ENCODE measurements around the gene DDX56.

DDX56 gene, protein sequence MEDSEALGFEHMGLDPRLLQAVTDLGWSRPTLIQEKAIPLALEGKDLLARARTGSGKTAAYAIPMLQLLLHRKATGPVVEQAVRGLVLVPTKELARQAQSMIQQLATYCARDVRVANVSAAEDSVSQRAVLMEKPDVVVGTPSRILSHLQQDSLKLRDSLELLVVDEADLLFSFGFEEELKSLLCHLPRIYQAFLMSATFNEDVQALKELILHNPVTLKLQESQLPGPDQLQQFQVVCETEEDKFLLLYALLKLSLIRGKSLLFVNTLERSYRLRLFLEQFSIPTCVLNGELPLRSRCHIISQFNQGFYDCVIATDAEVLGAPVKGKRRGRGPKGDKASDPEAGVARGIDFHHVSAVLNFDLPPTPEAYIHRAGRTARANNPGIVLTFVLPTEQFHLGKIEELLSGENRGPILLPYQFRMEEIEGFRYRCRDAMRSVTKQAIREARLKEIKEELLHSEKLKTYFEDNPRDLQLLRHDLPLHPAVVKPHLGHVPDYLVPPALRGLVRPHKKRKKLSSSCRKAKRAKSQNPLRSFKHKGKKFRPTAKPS

DNA sequence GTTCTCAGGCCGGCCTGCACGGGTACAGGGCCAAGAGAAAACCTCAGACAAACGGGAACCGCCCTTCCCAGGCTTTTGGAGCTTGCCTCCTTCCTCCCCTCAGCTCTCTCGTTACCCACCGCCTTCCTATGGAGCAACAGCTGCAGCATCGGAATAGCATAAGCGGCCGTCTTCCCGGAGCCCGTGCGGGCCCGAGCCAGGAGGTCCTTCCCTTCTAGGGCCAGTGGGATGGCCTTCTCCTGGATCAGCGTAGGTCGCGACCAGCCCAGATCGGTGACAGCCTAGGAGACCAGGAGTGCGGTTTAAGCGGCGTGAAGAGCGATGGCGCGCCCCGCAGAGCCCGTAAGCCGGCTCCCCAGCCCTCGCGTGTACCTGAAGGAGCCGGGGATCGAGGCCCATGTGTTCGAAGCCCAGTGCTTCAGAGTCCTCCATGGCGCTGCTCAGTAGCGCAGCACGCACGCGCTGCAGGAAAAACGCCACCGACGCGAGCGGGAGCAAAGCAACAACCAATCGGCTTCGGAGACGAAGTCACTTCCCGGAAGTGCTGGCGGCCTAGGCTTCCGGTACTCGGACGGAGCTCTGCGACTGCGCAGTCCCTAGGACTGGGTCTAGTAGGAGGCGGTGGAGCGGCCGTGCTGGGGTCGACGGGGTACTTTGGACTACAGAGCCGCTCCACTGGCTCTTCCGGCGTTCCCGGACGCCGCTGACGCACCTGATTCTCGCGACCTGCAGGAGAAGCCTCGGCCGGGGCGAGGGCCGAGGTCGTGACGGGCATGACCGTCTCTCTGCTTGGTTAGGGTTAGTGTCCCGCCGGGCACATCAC is at the start of gene DDX56:
Gene DDX56 (minus strand): TSS at position 445 of the 823 bp plus-strand sequence. CDS start 13 bp downstream, at position 432.
- Mint-ChIP-seq H3K9me3 (no peaks in the 10 kb centered on the region), H3K36me3 (ENCODE audit: low read depth) (peaks cover 53% of the 10 kb centered on the region), H3K4me1 (ENCODE audit: low read depth) (peaks cover 36% of the 10 kb centered on the region), H3K27me3 (ENCODE audit: low read depth) (no peaks in the 10 kb centered on the region), H3K27ac (peak within 1 kb of the TSS; percentile 95), H3K4me3 (peak within 1 kb of the TSS; percentile 94)

DNA sequence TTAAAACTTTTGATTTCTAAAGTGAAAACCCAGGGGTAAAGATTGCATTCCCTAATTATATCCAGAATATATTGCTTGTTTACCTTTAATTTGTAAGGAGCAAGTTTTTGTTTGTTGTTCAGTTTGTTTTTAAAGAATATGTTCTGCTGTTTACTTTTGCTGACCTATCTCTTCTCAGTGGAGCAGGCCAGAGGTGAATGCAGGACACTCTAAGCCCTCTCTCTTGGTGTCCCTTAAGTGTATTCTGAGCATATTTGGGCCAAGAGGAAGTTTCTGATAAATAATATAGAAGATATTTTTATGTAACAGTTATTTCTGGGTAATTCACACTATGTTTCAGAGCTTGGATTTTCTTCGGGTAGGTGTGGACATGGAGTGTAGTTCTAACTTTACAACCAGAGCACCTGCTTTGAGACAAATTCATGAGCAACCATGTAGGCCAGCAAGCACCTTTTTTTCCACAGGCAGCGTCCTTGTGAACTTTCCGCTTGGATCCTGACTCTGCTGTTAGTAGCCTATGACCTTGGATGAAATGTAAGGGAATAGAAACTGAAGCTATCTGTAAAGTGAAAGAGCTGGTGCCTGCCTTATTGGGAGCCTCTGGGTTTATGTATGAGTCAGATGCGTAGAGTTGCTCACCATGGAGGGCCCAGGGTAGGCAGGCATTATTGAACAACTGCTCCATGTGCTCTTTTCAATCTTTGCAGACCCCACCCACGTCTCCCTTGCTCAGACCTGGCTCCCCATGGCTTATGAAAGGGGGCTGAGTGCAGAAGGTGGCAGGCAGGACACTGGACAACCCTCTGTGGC is 48.8 kb upstream of the DDX56 start:
- Mint-ChIP-seq H3K9me3 (no peaks in the 10 kb centered on the region), H3K36me3 (ENCODE audit: low read depth) (peaks cover 39% of the 10 kb centered on the region), H3K4me3 (peak overlapping the region; percentile 78), H3K4me1 (ENCODE audit: low read depth) (peaks cover 70% of the 10 kb centered on the region), H3K27ac (peak overlapping the region; percentile 94), H3K27me3 (ENCODE audit: low read depth) (no peaks in the 10 kb centered on the region)

DNA sequence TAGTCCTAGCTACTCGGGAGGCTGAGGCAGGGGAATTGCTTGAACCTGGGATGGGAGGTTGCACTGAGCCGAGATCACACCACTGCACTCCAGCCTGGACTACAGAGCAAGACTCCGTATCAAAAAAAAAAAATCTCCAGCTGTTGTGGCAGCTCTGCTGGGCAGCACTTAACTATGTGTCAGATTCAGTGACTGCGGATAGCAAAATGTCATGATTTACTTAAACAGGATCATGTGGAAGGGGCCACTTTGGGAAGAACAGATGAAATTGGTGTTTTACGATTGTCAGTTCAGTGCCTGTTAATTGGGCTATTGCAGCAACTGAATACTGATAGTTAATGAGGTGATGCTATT is 48.0 kb upstream of the DDX56 start:
- Mint-ChIP-seq H3K36me3 (ENCODE audit: low read depth) (peaks cover 39% of the 10 kb centered on the region), H3K27ac (no peak overlapping the region), H3K27me3 (ENCODE audit: low read depth) (no peaks in the 10 kb centered on the region), H3K4me1 (ENCODE audit: low read depth) (peaks cover 77% of the 10 kb centered on the region), H3K9me3 (no peaks in the 10 kb centered on the region), H3K4me3 (no peak overlapping the region)

DNA sequence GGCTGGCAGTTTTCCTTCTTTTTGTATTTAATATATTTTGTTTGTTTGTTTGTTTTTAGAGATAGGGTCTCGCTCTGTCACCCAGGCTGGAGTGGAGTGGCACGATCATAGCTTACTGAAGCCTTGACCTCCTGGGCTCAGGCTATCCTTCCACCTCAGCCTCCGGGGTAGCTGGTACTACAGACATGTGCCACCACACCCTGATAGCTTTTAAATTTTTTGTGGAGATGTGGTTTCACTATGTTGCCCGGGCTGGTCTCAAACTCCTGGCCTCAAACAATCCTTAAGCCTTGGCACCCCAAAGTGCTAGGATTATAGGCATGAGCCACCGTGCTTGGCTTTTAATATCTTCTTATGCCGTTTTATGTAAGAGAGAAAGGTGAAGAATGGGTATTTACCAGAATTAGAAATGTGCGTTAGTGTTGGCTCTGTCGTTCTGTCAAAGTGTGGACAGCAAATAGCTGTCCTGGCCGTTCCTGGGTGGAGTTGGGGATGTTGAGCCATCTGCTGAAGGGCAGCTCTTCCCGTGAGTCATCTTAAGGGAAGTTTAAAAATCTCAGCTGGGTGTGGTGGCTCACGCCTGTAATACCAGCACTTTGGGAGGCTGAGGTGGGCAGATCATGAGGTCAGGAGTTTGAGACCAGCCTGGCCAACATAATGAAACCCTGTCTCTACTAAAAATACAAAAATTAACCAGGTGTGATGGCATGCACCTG is 47.5 kb upstream of the DDX56 start:
- peak overlapping the region; percentile 20 for H3K27ac Mint-ChIP-seq
- H3K4me1 Mint-ChIP-seq (ENCODE audit: low read depth) = peaks cover 75% of the 10 kb centered on the region
- H3K9me3 Mint-ChIP-seq = no peaks in the 10 kb centered on the region
- H3K27me3 Mint-ChIP-seq (ENCODE audit: low read depth) = no peaks in the 10 kb centered on the region
- peaks cover 36% of the 10 kb centered on the region for H3K36me3 Mint-ChIP-seq (ENCODE audit: low read depth)
- H3K4me3 Mint-ChIP-seq = no peak overlapping the region

DNA sequence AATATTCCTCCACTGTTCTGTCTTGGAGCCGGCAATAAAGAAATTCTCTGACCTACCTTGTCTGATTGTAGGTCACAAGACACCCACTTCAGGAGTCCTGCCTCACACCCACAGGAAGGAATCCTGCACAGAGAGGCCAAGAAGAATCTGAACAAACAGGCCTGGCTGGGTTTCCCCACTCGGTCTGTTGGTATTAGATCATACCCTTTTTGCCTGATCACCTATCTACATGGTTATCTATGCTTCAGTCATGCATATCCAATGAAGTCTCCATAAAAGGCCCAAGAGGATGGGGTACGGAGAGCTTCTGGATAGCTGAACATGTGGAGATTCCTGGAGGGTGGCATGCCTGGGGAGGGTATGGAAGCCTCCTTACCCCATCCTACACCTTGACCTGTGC is 45.0 kb upstream of the DDX56 start:
- H3K9me3 Mint-ChIP-seq = no peaks in the 10 kb centered on the region
- H3K4me3 Mint-ChIP-seq = peak overlapping the region; percentile 32
- H3K4me1 Mint-ChIP-seq (ENCODE audit: low read depth) = peaks cover 69% of the 10 kb centered on the region
- peaks cover 28% of the 10 kb centered on the region for H3K36me3 Mint-ChIP-seq (ENCODE audit: low read depth)
- H3K27ac Mint-ChIP-seq = peak overlapping the region; percentile 87
- no peaks in the 10 kb centered on the region for H3K27me3 Mint-ChIP-seq (ENCODE audit: low read depth)

DNA sequence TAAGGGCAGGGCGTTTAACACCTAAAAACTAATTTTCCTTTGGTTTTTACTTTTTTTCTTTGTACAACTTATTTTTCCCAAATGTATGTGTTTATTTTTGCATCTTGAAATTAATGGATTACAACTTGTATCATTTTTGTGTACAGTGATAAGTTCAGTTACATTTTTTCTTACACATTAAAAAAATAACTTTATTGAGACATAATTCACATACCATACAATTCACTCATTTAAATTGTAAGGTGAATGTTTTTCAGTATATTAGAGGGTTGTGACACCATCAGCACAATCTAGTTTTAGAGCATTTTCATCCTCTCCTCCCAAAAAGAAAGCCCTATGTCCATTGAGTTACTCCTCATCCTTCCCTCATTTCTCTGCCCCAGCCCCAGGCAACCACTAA is 44.3 kb upstream of the DDX56 start:
- H3K4me3 Mint-ChIP-seq = peak overlapping the region; percentile 26
- H3K36me3 Mint-ChIP-seq (ENCODE audit: low read depth) = peaks cover 27% of the 10 kb centered on the region
- no peaks in the 10 kb centered on the region for H3K9me3 Mint-ChIP-seq
- H3K4me1 Mint-ChIP-seq (ENCODE audit: low read depth) = peaks cover 66% of the 10 kb centered on the region
- peak overlapping the region; percentile 87 for H3K27ac Mint-ChIP-seq
- H3K27me3 Mint-ChIP-seq (ENCODE audit: low read depth) = no peaks in the 10 kb centered on the region

DNA sequence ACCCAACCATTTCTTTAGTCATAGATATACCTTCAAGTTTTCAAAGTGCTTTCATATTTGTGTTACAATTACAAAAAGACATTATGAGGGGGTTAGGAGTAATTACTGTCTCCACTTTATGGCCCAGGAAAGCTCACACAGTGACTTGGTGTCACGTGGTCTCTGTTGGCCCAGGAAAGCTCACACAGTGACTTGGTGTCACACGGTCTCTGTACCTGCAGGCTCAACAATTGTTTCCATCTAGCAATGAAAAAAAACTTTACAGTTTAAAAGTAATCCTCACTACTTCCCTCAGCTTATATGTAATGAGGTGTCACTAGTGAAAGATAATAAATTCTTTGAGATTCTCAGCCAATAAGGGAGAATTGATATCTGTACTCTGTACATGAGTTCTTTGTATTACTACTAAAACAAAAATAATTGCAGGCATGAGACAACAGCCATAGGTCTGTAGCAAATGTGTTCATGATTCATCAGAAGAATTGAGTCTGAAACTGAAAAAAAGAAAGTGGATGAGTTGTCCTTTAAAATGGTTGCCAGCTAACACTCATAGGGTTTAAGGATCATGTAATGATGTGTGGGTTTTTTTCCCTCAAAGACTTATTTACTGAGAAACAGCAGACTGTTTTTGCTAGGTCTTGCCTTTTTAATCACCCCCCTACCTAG is 43.6 kb upstream of the DDX56 start:
- Mint-ChIP-seq H3K27ac (peak overlapping the region; percentile 62), H3K4me1 (ENCODE audit: low read depth) (peaks cover 60% of the 10 kb centered on the region), H3K36me3 (ENCODE audit: low read depth) (peaks cover 27% of the 10 kb centered on the region), H3K9me3 (no peaks in the 10 kb centered on the region), H3K27me3 (ENCODE audit: low read depth) (no peaks in the 10 kb centered on the region), H3K4me3 (no peak overlapping the region)

DNA sequence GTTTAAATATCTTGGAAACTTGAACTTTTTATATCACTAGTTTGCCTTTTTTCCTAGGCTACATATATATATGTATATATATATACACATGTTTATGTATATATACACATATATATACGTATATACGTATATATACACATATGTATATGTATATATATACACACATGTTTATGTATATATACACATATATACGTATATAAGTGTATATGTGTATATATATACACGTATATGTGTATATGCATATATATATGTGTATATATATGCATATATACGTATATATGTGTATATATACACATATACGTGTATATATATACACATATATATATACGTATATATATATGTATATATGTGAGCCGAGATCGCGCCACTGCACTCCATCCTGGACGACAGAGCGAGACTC is 42.8 kb upstream of the DDX56 start:
- no peaks in the 10 kb centered on the region for H3K27me3 Mint-ChIP-seq (ENCODE audit: low read depth)
- peaks cover 27% of the 10 kb centered on the region for H3K36me3 Mint-ChIP-seq (ENCODE audit: low read depth)
- H3K27ac Mint-ChIP-seq = no peak overlapping the region
- peaks cover 61% of the 10 kb centered on the region for H3K4me1 Mint-ChIP-seq (ENCODE audit: low read depth)
- no peak overlapping the region for H3K4me3 Mint-ChIP-seq
- H3K9me3 Mint-ChIP-seq = no peaks in the 10 kb centered on the region

DNA sequence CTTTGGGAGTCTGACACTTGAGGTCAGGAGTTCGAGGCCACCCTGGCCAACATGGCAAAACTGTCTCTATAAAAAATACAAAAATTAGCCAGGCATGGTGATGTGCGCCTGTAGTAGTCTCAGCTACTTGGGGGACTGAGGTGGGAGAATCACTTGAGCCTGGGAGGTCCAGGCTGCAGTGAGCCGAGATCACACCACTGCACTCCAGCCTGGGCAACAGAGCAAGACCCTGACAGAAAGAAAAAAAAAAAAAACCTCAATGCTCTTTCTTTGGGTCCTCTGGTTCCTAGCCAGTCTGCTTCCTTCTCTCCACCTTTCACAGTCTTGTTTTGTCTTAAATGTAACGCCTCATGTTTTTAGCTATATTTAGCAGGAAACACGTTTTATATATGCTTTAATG is 42.1 kb upstream of the DDX56 start:
- no peak overlapping the region for H3K4me3 Mint-ChIP-seq
- no peaks in the 10 kb centered on the region for H3K9me3 Mint-ChIP-seq
- H3K36me3 Mint-ChIP-seq (ENCODE audit: low read depth) = peaks cover 21% of the 10 kb centered on the region
- H3K4me1 Mint-ChIP-seq (ENCODE audit: low read depth) = peaks cover 56% of the 10 kb centered on the region
- H3K27ac Mint-ChIP-seq = peak overlapping the region; percentile 3
- H3K27me3 Mint-ChIP-seq (ENCODE audit: low read depth) = no peaks in the 10 kb centered on the region

DNA sequence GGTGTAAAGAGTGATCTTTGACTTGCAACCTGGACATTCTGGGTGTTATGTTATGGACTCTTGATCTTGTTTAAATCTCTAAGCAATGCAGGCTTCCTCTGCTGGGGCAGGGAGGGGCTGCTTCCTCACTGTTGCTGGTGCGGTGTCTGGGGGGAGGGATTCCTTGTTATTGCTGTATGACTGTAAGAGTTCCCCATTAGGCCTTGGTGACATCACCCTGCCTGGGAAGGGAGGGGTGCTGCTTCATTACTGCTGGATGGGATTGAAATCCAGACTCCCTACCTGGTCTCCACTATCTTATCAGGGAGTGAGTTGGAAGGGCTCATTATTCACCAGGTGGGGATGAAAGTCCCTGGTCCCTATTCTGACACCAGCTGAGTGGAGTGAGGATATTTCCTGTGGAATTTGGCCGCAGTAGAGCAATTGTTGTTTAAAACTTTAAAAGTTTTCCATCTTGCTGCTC is 41.5 kb upstream of the DDX56 start:
- Mint-ChIP-seq H3K27me3 (ENCODE audit: low read depth) (no peaks in the 10 kb centered on the region), H3K9me3 (no peaks in the 10 kb centered on the region), H3K4me3 (peak overlapping the region; percentile 43), H3K36me3 (ENCODE audit: low read depth) (peaks cover 19% of the 10 kb centered on the region), H3K27ac (peak overlapping the region; percentile 87), H3K4me1 (ENCODE audit: low read depth) (peaks cover 53% of the 10 kb centered on the region)

DNA sequence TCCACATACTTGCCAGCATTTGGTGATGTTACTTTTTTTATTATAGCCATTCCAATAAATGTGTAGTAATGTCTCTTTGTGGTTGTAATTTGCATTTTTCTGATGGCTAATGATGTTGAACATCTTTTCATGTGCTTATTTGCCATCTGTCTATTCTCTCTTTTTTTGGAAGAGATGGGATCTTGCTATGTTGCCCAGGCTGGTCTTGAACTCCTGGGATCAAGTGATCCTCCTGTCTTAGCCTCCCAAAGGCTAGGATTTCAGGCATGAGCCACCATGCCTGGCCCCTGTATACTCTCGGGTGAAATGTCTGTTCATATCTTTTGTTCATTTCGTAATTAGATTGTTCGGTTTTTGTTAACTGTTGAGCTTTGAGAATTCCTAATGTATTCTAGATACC is 36.1 kb upstream of the DDX56 start:
- no peak overlapping the region for H3K27ac Mint-ChIP-seq
- H3K4me3 Mint-ChIP-seq = no peak overlapping the region
- H3K4me1 Mint-ChIP-seq (ENCODE audit: low read depth) = peaks cover 45% of the 10 kb centered on the region
- H3K36me3 Mint-ChIP-seq (ENCODE audit: low read depth) = peaks cover 22% of the 10 kb centered on the region
- no peaks in the 10 kb centered on the region for H3K27me3 Mint-ChIP-seq (ENCODE audit: low read depth)
- H3K9me3 Mint-ChIP-seq = no peaks in the 10 kb centered on the region

DNA sequence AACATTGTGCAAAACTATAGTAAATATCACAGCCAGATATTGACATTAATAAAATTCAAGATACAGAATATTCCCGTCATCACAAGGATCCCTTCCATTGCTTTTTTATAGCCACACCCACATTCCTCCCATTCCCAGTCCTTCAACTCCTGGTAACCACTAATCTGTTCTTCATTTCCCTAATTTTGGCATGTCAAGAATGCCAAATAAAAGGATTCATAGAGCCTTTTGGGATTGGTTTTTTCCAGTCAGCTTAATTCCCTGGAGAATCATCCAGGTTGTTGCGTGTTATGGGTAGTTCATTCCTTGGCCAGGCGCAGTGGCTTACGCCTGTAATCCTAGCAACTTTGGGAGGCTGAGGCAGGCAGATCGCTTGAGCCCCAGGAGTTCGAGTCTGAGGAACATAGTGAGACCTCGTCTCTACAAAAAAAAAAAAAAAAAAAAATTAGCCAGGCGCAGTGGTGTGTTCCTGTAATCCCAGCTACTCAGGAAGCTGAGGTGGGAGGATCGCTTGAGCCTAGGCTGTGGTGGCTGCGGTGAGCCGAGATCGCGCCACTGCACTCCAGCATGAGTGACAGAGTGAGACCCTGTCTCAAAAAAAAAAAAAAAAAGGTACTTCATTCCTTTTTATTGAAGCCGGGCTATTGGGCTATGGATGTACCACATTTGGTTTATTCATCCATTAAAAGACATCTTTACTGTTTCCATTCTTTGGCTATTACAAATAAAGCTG is 35.4 kb upstream of the DDX56 start:
- Mint-ChIP-seq H3K4me3 (peak overlapping the region; percentile 25), H3K27ac (no peak overlapping the region), H3K27me3 (ENCODE audit: low read depth) (peaks cover under 1% of the 10 kb centered on the region), H3K36me3 (ENCODE audit: low read depth) (peaks cover 17% of the 10 kb centered on the region), H3K9me3 (no peaks in the 10 kb centered on the region), H3K4me1 (ENCODE audit: low read depth) (peaks cover 40% of the 10 kb centered on the region)
